OCI-LY7 (cell line): ENCODE results near the gene EIF2AK3. TPM values are rescaled to one million over a fixed set of nuclear protein-coding genes. Genes with fewer than 3 reads are reported as not detected.

Source experiments
- Bru-seq: library from RNA; stranded (reverse); fragments of 400-500 nt; gene quantifications from one replicate; lab custom pipeline; 2021; lab: Mats Ljungman, UMichigan
- BruChase-seq, 2 experiments: library from RNA; stranded (reverse); fragments of 400-500 nt; gene quantifications; one replicate each; lab custom pipeline; 2021; lab: Mats Ljungman, UMichigan
- BruUV-seq: library from RNA; stranded (reverse); fragments of 400-500 nt; replicated peaks from 2 replicates; lab custom pipeline; 2021; lab: Mats Ljungman, UMichigan
- CTCF ChIA-PET: fragments of 300-600 bp; sonication (Branson Sonifier 250); formaldehyde crosslinking; loops from one replicate; lab custom pipeline; 2022; ENCODE audit warnings: antibody characterized with exemption; ENCODE audit not compliant: unreplicated experiment; lab: Charles Lee
- POLR2A ChIA-PET: fragments of 300-600 bp; sonication (Branson Sonifier 250); formaldehyde crosslinking; loops from one replicate; lab custom pipeline; 2022; ENCODE audit warnings: antibody characterized with exemption; lab: Charles Lee
- DNase-seq: peaks from one replicate; pipeline ENCODE4 v3.0.0-alpha.2; 2015; ENCODE audit warnings: low spot score
- H2AFZ ChIP-seq: fragments of 200-600 bp; sonication (generic), shearing (Covaris generic); 2 replicates; pipeline ENCODE4 v1.6.1; 2014; ENCODE audit warnings: mild to moderate bottlenecking, antibody characterized with exemption, low read length, moderate library complexity
- H3K27ac ChIP-seq: fragments of 200-600 bp; sonication (generic); 2 replicates; pipeline ENCODE4 v1.5.1; 2014; ENCODE audit warnings: mixed run types, low read depth, mild to moderate bottlenecking, moderate library complexity, low read length, inconsistent platforms; ENCODE audit not compliant: poor library complexity, severe bottlenecking
- H3K36me3 ChIP-seq: fragments of 200-600 bp; sonication (generic); 2 replicates; pipeline ENCODE4 v1.6.1; 2014; ENCODE audit warnings: mild to moderate bottlenecking, antibody characterized with exemption, low read length, moderate library complexity, mixed read lengths; ENCODE audit not compliant: insufficient read depth
- H3K4me1 ChIP-seq: fragments of 200-600 bp; sonication (generic); 2 replicates; pipeline ENCODE4 v1.5.1; 2014; ENCODE audit warnings: mild to moderate bottlenecking, low read length; ENCODE audit not compliant: insufficient read depth, poor library complexity, severe bottlenecking
- H3K4me2 ChIP-seq: fragments of 200-600 bp; sonication (generic); 2 replicates; pipeline ENCODE4 v1.6.1; 2014; ENCODE audit warnings: mild to moderate bottlenecking, low read length
- H3K4me3 ChIP-seq: fragments of 200-600 bp; sonication (generic); 2 replicates; pipeline ENCODE4 v1.5.1; 2014; ENCODE audit warnings: mild to moderate bottlenecking, low read depth, low read length; ENCODE audit not compliant: poor library complexity, severe bottlenecking
- H3K79me2 ChIP-seq: fragments of 200-600 bp; sonication (generic); 2 replicates; pipeline ENCODE4 v1.6.1; 2016; ENCODE audit warnings: low read depth, mild to moderate bottlenecking, low read length, moderate library complexity, mixed read lengths; ENCODE audit not compliant: insufficient read depth
- H3K9me2 ChIP-seq: fragments of 200-600 bp; sonication (generic); 2 replicates; pipeline ENCODE4 v1.6.1; 2016; ENCODE audit warnings: mild to moderate bottlenecking, low read length, mixed read lengths; ENCODE audit not compliant: insufficient read depth
- H3K9me3 ChIP-seq: fragments of 200-600 bp; sonication (generic); 2 replicates; pipeline ENCODE4 v1.6.1; 2014; ENCODE audit warnings: mild to moderate bottlenecking, mixed run types, low read length, mixed read lengths
- H4K20me1 ChIP-seq: fragments of 200-600 bp; sonication (generic); 2 replicates; pipeline ENCODE4 v1.6.1; 2014; ENCODE audit warnings: mild to moderate bottlenecking, antibody characterized with exemption, low read length, moderate library complexity, mixed read lengths; ENCODE audit not compliant: insufficient read depth
- EZH2phosphoT487 ChIP-seq: fragments of 200-600 bp; sonication (generic); IDR thresholded peaks from 2 replicates; pipeline ENCODE4 v1.6.1; 2018; ENCODE audit warnings: low read depth, borderline replicate concordance, mild to moderate bottlenecking, mixed run types, antibody characterized with exemption, low read length, moderate library complexity, mixed read lengths
- intact Hi-C: fragments of 100-400 bp; cut with micrococcal nuclease; formaldehyde crosslinking; loops from one replicate; pipeline ENCODE4 v1.10.0; 2022; ENCODE audit not compliant: unreplicated experiment
- long read RNA-seq: library from polyadenylated mRNA; stranded (forward); transcript quantifications from one replicate; pipeline ENCODE4 v2.0.0, GENCODE V29; 2022
- total RNA-seq, 2 experiments: library from RNA; depleted of rRNA in 1 of 2; stranded (reverse); fragments of >200 nt in 1 of 2; shearing (Covaris generic) in 1 of 2; gene quantifications; 2 replicates each; pipeline ENCODE4 v1.2.3, GENCODE V29; 2014 to 2022
- TF ChIP-seq, protein P1 (sequence below): fragments of 200-600 bp; sonication (generic); conservative IDR thresholded peaks from 2 replicates; pipeline ENCODE4 v1.5.1; 2014; ENCODE audit warnings: mild to moderate bottlenecking, antibody characterized with exemption, low read length, moderate library complexity, mixed read lengths

The EIF2AK3 gene
- 49.4 and 52.7 TPM in 2 replicates for total RNA-seq (2014; rRNA removed; shearing (Covaris generic))
- 64.5 and 73.4 TPM in 2 replicates for total RNA-seq (2022)
- Bru-seq, nascent RNA, result percentile 97 among the genes with signal in this experiment
- percentile 91 among the genes with signal in this experiment for BruChase-seq, experiment 1, labeled RNA remaining after a 6-hour chase
- BruChase-seq, experiment 2, labeled RNA remaining after a 2-hour chase, result percentile 86 among the genes with signal in this experiment
- long read RNA-seq, full-length matches to known transcripts, result 82 of 118 reads
- long read RNA-seq, partial matches to known transcripts, result 6 of 118 reads
- long read RNA-seq, other reads (novel, unspliced or antisense), result 30 of 118 reads

DNA sequence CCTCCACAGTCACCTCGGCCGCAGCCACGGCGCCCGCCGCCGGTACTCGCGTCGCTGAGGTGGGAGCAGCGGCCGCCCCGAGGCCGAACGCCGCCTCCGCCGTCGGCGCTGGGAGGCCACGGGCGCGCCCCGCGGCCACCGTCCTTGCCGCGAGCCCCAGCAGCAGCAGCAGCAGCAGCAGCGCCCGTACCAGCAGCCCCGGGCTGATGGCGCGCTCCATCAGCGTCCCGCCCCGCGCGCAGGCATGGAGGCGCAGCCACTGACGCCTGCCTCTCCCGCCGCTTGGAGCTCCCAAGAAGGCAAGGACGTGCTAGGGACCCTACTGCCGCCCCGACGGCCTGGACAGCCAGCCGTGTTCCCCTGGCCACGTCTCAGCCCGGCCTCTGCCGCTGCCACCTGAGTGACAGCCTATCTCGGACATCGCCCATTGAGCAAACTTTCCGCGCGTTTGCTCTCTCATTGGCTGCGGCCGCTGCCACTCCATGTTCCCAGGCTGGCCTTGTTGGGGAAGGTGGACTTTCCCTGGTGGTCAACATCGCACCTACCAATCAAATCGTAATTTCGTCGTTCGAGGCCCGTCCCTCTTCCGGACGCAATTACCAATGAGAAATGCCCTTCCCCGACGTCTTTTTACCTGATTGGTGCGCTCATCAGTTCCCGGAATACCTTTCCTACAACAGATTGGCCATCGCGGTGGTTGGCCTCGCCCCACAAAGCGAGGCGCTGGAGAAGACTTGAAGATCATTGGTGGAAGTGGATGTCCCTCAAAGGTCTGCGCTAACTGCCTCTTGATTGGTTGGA is at the start of gene EIF2AK3:
Gene EIF2AK3 (minus strand): TSS at position 410 of the 801 bp plus-strand sequence. CDS start 190 bp downstream, at position 220.
- DNase-seq, result peak; percentile 100
- Histone ChIP-seq H4K20me1 (no peaks in the 10 kb centered on the region; the same call in 1 of the 2 replicates), H3K4me2 (peak within 1 kb of the TSS; percentile 96), H3K27ac (peak within 1 kb of the TSS; percentile 86), H3K36me3 (peaks cover 38% of the 10 kb centered on the region), H2AFZ (peak within 1 kb of the TSS; percentile 37; the same call in 1 of the 2 replicates), H3K79me2 (peaks cover 60% of the 10 kb centered on the region), H3K9me3 (no peaks in the 10 kb centered on the region), H3K4me3 (peak within 1 kb of the TSS; percentile 96), H3K4me1 (peaks cover 51% of the 10 kb centered on the region), H3K9me2 (no peaks in the 10 kb centered on the region)
- no TSS peak for BruUV-seq
- POLR2A ChIA-PET, result interaction anchor here (0.6 to 3.8 kb wide), 7 partner anchors 13 to 233 kb away, joined by 3 to 21 read pairs (median 4); no protein-coding TSS in a partner anchor
- intact Hi-C loops, result loop anchor here (1.0 to 5.0 kb wide), 3 partner anchors 28 to 140 kb away; no protein-coding TSS in a partner anchor
- CTCF ChIA-PET, result no interaction called here
- TF ChIP-seq, protein P1, sequence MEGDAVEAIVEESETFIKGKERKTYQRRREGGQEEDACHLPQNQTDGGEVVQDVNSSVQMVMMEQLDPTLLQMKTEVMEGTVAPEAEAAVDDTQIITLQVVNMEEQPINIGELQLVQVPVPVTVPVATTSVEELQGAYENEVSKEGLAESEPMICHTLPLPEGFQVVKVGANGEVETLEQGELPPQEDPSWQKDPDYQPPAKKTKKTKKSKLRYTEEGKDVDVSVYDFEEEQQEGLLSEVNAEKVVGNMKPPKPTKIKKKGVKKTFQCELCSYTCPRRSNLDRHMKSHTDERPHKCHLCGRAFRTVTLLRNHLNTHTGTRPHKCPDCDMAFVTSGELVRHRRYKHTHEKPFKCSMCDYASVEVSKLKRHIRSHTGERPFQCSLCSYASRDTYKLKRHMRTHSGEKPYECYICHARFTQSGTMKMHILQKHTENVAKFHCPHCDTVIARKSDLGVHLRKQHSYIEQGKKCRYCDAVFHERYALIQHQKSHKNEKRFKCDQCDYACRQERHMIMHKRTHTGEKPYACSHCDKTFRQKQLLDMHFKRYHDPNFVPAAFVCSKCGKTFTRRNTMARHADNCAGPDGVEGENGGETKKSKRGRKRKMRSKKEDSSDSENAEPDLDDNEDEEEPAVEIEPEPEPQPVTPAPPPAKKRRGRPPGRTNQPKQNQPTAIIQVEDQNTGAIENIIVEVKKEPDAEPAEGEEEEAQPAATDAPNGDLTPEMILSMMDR, result no peak
- TF ChIP-seq EZH2phosphoT487, result no peak

DNA sequence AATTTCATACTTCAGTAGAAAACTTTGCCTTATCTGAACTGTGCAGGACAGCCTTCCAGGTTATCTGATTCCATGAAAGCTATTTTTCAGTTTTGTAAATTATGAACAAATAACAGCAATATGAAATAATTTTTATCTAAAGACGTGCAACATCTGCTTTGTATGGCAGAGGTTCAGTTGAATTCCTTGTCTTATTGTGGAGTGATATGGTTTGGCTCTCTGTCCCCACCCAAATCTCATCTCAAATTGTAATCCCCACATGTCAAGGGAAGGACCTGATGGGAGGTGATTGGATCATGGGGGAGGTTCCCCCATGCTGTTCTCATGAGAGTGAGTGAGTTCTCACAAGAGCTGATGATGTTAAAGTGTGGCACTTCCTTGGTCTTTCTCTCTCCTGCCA is 46.1 kb upstream of the EIF2AK3 start:
- POLR2A ChIA-PET, result interaction anchor here (1.4 to 1.9 kb wide), 3 partner anchors 9 to 77 kb away, joined by 4 to 5 read pairs (median 5); no protein-coding TSS in a partner anchor
- no peaks in the 10 kb centered on the region for H3K36me3 ChIP-seq
- H3K27ac ChIP-seq, result no peak overlapping the region
- DNase-seq, result no peak
- CTCF ChIA-PET, result interaction anchor here (1.2 kb wide), 1 partner anchor 207 kb away, joined by 3 read pairs; no protein-coding TSS in a partner anchor
- no peak overlapping the region for H3K4me2 ChIP-seq
- no peaks in the 10 kb centered on the region for H3K4me1 ChIP-seq
- no peak overlapping the region for H2AFZ ChIP-seq
- H3K9me3 ChIP-seq, result no peaks in the 10 kb centered on the region
- no TSS peak for BruUV-seq
- no peaks in the 10 kb centered on the region for H4K20me1 ChIP-seq
- no peaks in the 10 kb centered on the region for H3K79me2 ChIP-seq
- TF ChIP-seq EZH2phosphoT487, result no peak
- TF ChIP-seq, protein P1, result no peak
- intact Hi-C loops, result loop anchor here (5.0 kb wide), 2 partner anchors 199 to 481 kb away; no protein-coding TSS in a partner anchor
- H3K9me2 ChIP-seq, result no peaks in the 10 kb centered on the region
- no peak overlapping the region for H3K4me3 ChIP-seq
